Caco-2 (cell line): ENCODE data around the gene POLR2I. TPM values are rescaled to one million over a fixed set of nuclear protein-coding genes. Genes with fewer than 3 reads are reported as not detected.

Experiments used
- BruUV-seq: library from RNA; stranded (reverse); fragments of 400-500 nt; replicated peaks from 2 replicates; lab custom pipeline; 2021; lab: Mats Ljungman, UMichigan
- CTCF ChIA-PET: fragments of 300-600 bp; sonication (Branson Sonifier 250); formaldehyde crosslinking; loops from one replicate; lab custom pipeline; 2022; ENCODE audit warnings: antibody characterized with exemption; lab: Charles Lee
- POLR2A ChIA-PET: fragments of 300-600 bp; sonication (Branson Sonifier 250); formaldehyde crosslinking; loops from one replicate; lab custom pipeline; 2022; ENCODE audit warnings: antibody characterized with exemption; lab: Charles Lee
- DNase-seq, 2 experiments: peaks; one replicate each; pipeline versions ENCODE4 v3.0.0 to v3.0.0-alpha.2; 2020 to 2022
- H3K27me3 ChIP-seq: replicated peaks from 2 replicates; pipeline ENCODE4 v1.6.0; 2011; ENCODE audit warnings: low read length; ENCODE audit not compliant: control insufficient read depth, insufficient read depth
- H3K36me3 ChIP-seq: 2 replicates; pipeline ENCODE4 v1.5.1; 2011; ENCODE audit warnings: low read length; ENCODE audit not compliant: control insufficient read depth, insufficient read depth
- H3K4me1 ChIP-seq: fragments of 250-450 bp; sonication (Bioruptor Pico); 2 replicates; pipeline ENCODE4 v1.5.1; 2020; ENCODE audit warnings: mild to moderate bottlenecking
- H3K4me3 ChIP-seq: 2 replicates; pipeline ENCODE4 v1.5.1; 2011; ENCODE audit warnings: low read depth, mild to moderate bottlenecking, control low read depth, low read length
- H3K9me3 ChIP-seq: fragments of 250-450 bp; sonication (Bioruptor Pico); 2 replicates; pipeline ENCODE4 v1.5.1; 2020; ENCODE audit warnings: mild to moderate bottlenecking, moderate library complexity
- H3K27ac Mint-ChIP-seq: one replicate; pipeline ENCODE4 v1.8.0; 2022; ENCODE audit warnings: mixed read lengths; ENCODE audit not compliant: unreplicated experiment
- H3K27me3 Mint-ChIP-seq: one replicate; pipeline ENCODE4 v1.8.0; 2022; ENCODE audit warnings: mixed read lengths; ENCODE audit not compliant: insufficient read depth, unreplicated experiment
- H3K36me3 Mint-ChIP-seq: one replicate; pipeline ENCODE4 v1.8.0; 2022; ENCODE audit warnings: mild to moderate bottlenecking, mixed read lengths; ENCODE audit not compliant: insufficient read depth, unreplicated experiment
- H3K4me1 Mint-ChIP-seq: one replicate; pipeline ENCODE4 v1.8.0; 2022; ENCODE audit warnings: low read depth, mixed read lengths; ENCODE audit not compliant: unreplicated experiment
- H3K4me3 Mint-ChIP-seq: one replicate; pipeline ENCODE4 v1.8.0; 2022; ENCODE audit warnings: mild to moderate bottlenecking, moderate library complexity, mixed read lengths; ENCODE audit not compliant: unreplicated experiment
- H3K9me3 Mint-ChIP-seq: one replicate; pipeline ENCODE4 v1.8.0; 2022; ENCODE audit warnings: mixed read lengths; ENCODE audit not compliant: unreplicated experiment
- CTCF ChIP-seq, 2 experiments: fragments of 200-600 bp in 1 of 2; IDR thresholded peaks; 1 replicate in 1 of 2; 2 replicates in 1 of 2; pipeline versions ENCODE4 v1.5.1 to v1.8.0; 2011 to 2022; ENCODE audit warnings: antibody characterized with exemption in 1 of 2, control low read depth in 1 of 2, inconsistent platforms in 1 of 2, low read depth in 1 of 2, low read length in 1 of 2, mild to moderate bottlenecking in 1 of 2, moderate library complexity in 1 of 2; ENCODE audit not compliant: insufficient read depth in 1 of 2, severe bottlenecking in 1 of 2, unreplicated experiment in 1 of 2
- intact Hi-C: fragments of 100-400 bp; cut with micrococcal nuclease; formaldehyde crosslinking; loops from one replicate; pipeline ENCODE4 v1.10.0; 2022; ENCODE audit not compliant: unreplicated experiment
- total RNA-seq: library from RNA; stranded (reverse); gene quantifications from 2 replicates; pipeline ENCODE4 v1.2.3, GENCODE V29; 2022

POLR2I gene
- total RNA-seq, 1 experiment from 2014 or later = 129 TPM

GRCh38 chr19:36113894-36114720 lies 568 bp downstream of the POLR2I start:
- peak overlapping the region; percentile 96 for H3K27ac Mint-ChIP-seq
- no peaks in the 10 kb centered on the region for H3K27me3 Mint-ChIP-seq
- Histone ChIP-seq H3K9me3 (no peaks in the 10 kb centered on the region), H3K4me3 (peak overlapping the region; percentile 92), H3K36me3 (peaks cover 8% of the 10 kb centered on the region; the same call in 1 of the 2 replicates), H3K4me1 (peaks cover 7% of the 10 kb centered on the region; the same call in 1 of the 2 replicates), H3K27me3 (no peaks in the 10 kb centered on the region)
- peak; percentile 23 to 45 for TF ChIP-seq CTCF (IDR thresholded peaks at IDR 0.05; ENCODE audit: insufficient read depth in 1 of 2, low read depth in 1 of 2, low read length in 1 of 2, severe bottlenecking in 1 of 2, unreplicated experiment in 1 of 2)
- TSS peak; percentile 56 for BruUV-seq
- peaks cover 28% of the 10 kb centered on the region for H3K4me1 Mint-ChIP-seq
- intact Hi-C loops = loop anchor here (2.0 kb wide), 1 partner anchor 25 kb away; no protein-coding TSS in a partner anchor
- H3K9me3 Mint-ChIP-seq = no peaks in the 10 kb centered on the region
- ChIA-PET POLR2A (interaction anchor here (0.9 to 1.5 kb wide), 2 partner anchors 14 to 105 kb away, joined by 3 to 10 read pairs; partner anchors contain the start of gene SYNE4), CTCF (no interaction called here)
- peak in 1 of 2 experiments; percentile 54 for DNase-seq
- H3K4me3 Mint-ChIP-seq = peak overlapping the region; percentile 92
- peaks cover 59% of the 10 kb centered on the region for H3K36me3 Mint-ChIP-seq

GRCh38 chr19:36113425-36113824 lies 1.2 kb downstream of the POLR2I start:
- CTCF ChIA-PET = no interaction called here
- Histone ChIP-seq H3K4me1 (peaks cover 7% of the 10 kb centered on the region; the same call in 1 of the 2 replicates), H3K4me3 (peak overlapping the region; percentile 92), H3K9me3 (no peaks in the 10 kb centered on the region), H3K36me3 (peaks cover 8% of the 10 kb centered on the region; the same call in 1 of the 2 replicates), H3K27me3 (no peaks in the 10 kb centered on the region)
- no TSS peak for BruUV-seq
- POLR2A ChIA-PET = no interaction called here
- intact Hi-C loops = no loop called here
- H3K27ac Mint-ChIP-seq = peak overlapping the region; percentile 96
- peak overlapping the region; percentile 92 for H3K4me3 Mint-ChIP-seq
- no peaks in the 10 kb centered on the region for H3K9me3 Mint-ChIP-seq
- H3K4me1 Mint-ChIP-seq = peaks cover 25% of the 10 kb centered on the region
- no peak for TF ChIP-seq CTCF (IDR thresholded peaks at IDR 0.05; ENCODE audit: insufficient read depth in 1 of 2, low read depth in 1 of 2, low read length in 1 of 2, severe bottlenecking in 1 of 2, unreplicated experiment in 1 of 2)
- H3K36me3 Mint-ChIP-seq = peaks cover 59% of the 10 kb centered on the region
- H3K27me3 Mint-ChIP-seq = no peaks in the 10 kb centered on the region
- no peak for DNase-seq

GRCh38 chr19:36112678-36113077 lies 2.0 kb downstream of the POLR2I start:
- Mint-ChIP-seq H3K27me3 (no peaks in the 10 kb centered on the region), H3K9me3 (no peaks in the 10 kb centered on the region), H3K4me1 (peaks cover 18% of the 10 kb centered on the region), H3K4me3 (peak overlapping the region; percentile 92), H3K36me3 (peaks cover 55% of the 10 kb centered on the region), H3K27ac (peak overlapping the region; percentile 62)
- Histone ChIP-seq H3K4me1 (peaks cover 7% of the 10 kb centered on the region; the same call in 1 of the 2 replicates), H3K9me3 (no peaks in the 10 kb centered on the region), H3K27me3 (no peaks in the 10 kb centered on the region), H3K4me3 (no peak overlapping the region), H3K36me3 (peaks cover 8% of the 10 kb centered on the region; the same call in 1 of the 2 replicates)
- no peak for DNase-seq
- intact Hi-C loops = no loop called here
- BruUV-seq = no TSS peak
- ChIA-PET POLR2A (no interaction called here), CTCF (no interaction called here)
- TF ChIP-seq CTCF (IDR thresholded peaks at IDR 0.05; ENCODE audit: insufficient read depth in 1 of 2, low read depth in 1 of 2, low read length in 1 of 2, severe bottlenecking in 1 of 2, unreplicated experiment in 1 of 2) = no peak
